LNCaP clone FGC (cell line): ENCODE data around the gene ZNF184.

Experiments
- DNase-seq: peaks from one replicate; pipeline ENCODE4 v3.0.0-alpha.2; 2011; ENCODE audit warnings: low read depth
- H3K4me3 ChIP-seq: 2 replicates; pipeline ENCODE4 v1.5.1; 2011; ENCODE audit warnings: mild to moderate bottlenecking, low read depth, low read length, control low read depth
- CTCF ChIP-seq: IDR thresholded peaks from 2 replicates; pipeline ENCODE4 v1.5.1; 2012; ENCODE audit warnings: mild to moderate bottlenecking; ENCODE audit not compliant: control insufficient read depth, insufficient read depth; ENCODE audit errors: extremely low read depth

Gene ZNF184

GRCh38 chr6:27507041-27507956 is 34.4 kb upstream of the ZNF184 start:
- DNase-seq = no peak
- TF ChIP-seq CTCF = no peak
- H3K4me3 ChIP-seq = no peak overlapping the region

- H3K4me3 ChIP-seq = no peak overlapping the region
- no peak for TF ChIP-seq CTCF
- DNase-seq = peak; percentile 75
These were observed 32.5 kb upstream of the ZNF184 start for GRCh38 chr6:27505209-27506027.

GRCh38 chr6:27503436-27504030 is 30.6 kb upstream of the ZNF184 start:
- no peak for DNase-seq
- peak overlapping the region; percentile 70 for H3K4me3 ChIP-seq
- TF ChIP-seq CTCF = no peak

GRCh38 chr6:27502508-27503435 is 29.9 kb upstream of the ZNF184 start:
- no peak for TF ChIP-seq CTCF
- peak overlapping the region; percentile 70 for H3K4me3 ChIP-seq
- DNase-seq = peak; percentile 46

GRCh38 chr6:27501187-27501586 is 28.3 kb upstream of the ZNF184 start:
- no peak for TF ChIP-seq CTCF
- H3K4me3 ChIP-seq = peak overlapping the region; percentile 70; the same call in 1 of the 2 replicates
- DNase-seq = no peak

- no peak for TF ChIP-seq CTCF
- no peak for DNase-seq
- H3K4me3 ChIP-seq = no peak overlapping the region
These were observed 27.3 kb upstream of the ZNF184 start for GRCh38 chr6:27500177-27500576.
